Fibroblast of lung (primary cell): ENCODE results near the gene XRCC4. TPM values are rescaled to one million over a fixed set of nuclear protein-coding genes. Genes with fewer than 3 reads are reported as not detected.

Experiments used
- DNase-seq, 2 donors: peaks; one replicate each; pipeline versions ENCODE4 v3.0.0 to v3.0.0-alpha.2; 2010; ENCODE audit warnings: low read depth in 2 of 2
- H2AFZ ChIP-seq: 2 replicates; pipeline ENCODE4 v1.5.1; 2012; ENCODE audit warnings: low read length, control low read depth, inconsistent platforms
- H3K27ac ChIP-seq: 2 replicates; pipeline ENCODE4 v1.5.1; 2011; ENCODE audit warnings: low read length, control low read depth; ENCODE audit not compliant: insufficient read depth
- H3K27me3 ChIP-seq: 2 replicates; pipeline ENCODE4 v1.5.1; 2011; ENCODE audit warnings: mild to moderate bottlenecking, low read length; ENCODE audit not compliant: control insufficient read depth, insufficient read depth
- H3K36me3 ChIP-seq: 2 replicates; pipeline ENCODE4 v1.5.1; 2011; ENCODE audit warnings: low read length; ENCODE audit not compliant: control insufficient read depth, insufficient read depth
- H3K4me1 ChIP-seq: 2 replicates; pipeline ENCODE4 v1.5.1; 2011; ENCODE audit warnings: low read length; ENCODE audit not compliant: control insufficient read depth, insufficient read depth; ENCODE audit errors: extremely low read depth
- H3K4me2 ChIP-seq: 2 replicates; pipeline ENCODE4 v1.5.1; 2011; ENCODE audit warnings: low read length, control low read depth; ENCODE audit not compliant: insufficient read depth; ENCODE audit errors: extremely low read depth
- H3K4me3 ChIP-seq, 4 experiments: fragments of 200-600 bp in 1 of 4; sonication (generic) in 1 of 4; replicated peaks in 1 of 4; 2 replicates each; pipeline ENCODE4 v1.5.1; 2011 to 2016; ENCODE audit warnings: low read length in 4 of 4, low read depth in 3 of 4, mild to moderate bottlenecking in 3 of 4, control low read depth in 2 of 4, inconsistent platforms in 1 of 4, mixed read lengths in 1 of 4; ENCODE audit not compliant: insufficient read depth in 1 of 4; ENCODE audit errors: control extremely low read depth in 1 of 4
- H3K79me2 ChIP-seq: 2 replicates; pipeline ENCODE4 v1.5.1; 2012; ENCODE audit warnings: mild to moderate bottlenecking, low read length, inconsistent platforms; ENCODE audit not compliant: control insufficient read depth, insufficient read depth
- H3K9ac ChIP-seq: 2 replicates; pipeline ENCODE4 v1.5.1; 2011; ENCODE audit warnings: mild to moderate bottlenecking, low read length, control low read depth; ENCODE audit not compliant: insufficient read depth
- H3K9me3 ChIP-seq: 2 replicates; pipeline ENCODE4 v1.5.1; 2012; ENCODE audit warnings: low read depth, low read length; ENCODE audit not compliant: control insufficient read depth, insufficient read depth
- H4K20me1 ChIP-seq: 2 replicates; pipeline ENCODE4 v1.5.1; 2011; ENCODE audit warnings: low read length; ENCODE audit not compliant: control insufficient read depth, insufficient read depth; ENCODE audit errors: extremely low read depth
- CTCF ChIP-seq, 2 donors: IDR thresholded peaks in 1 of 2; conservative IDR thresholded peaks in 1 of 2; 1 replicate in 1 of 2; 2 replicates in 1 of 2; pipeline ENCODE4 v1.5.1; 2011 to 2012; ENCODE audit warnings: low read length in 2 of 2, control low read depth in 1 of 2, inconsistent platforms in 1 of 2, low read depth in 1 of 2, mild to moderate bottlenecking in 1 of 2
- EZH2 ChIP-seq: IDR thresholded peaks from 2 replicates; pipeline ENCODE4 v1.5.1; 2012; ENCODE audit warnings: low read length, control low read depth, mild to moderate bottlenecking; ENCODE audit errors: missing control alignments
- polyA plus RNA-seq, 2 donors: library from polyadenylated mRNA; depleted of rRNA in 1 of 2; stranded (reverse) in 1 of 2; unstranded in 1 of 2; fragments of >200 nt; gene quantifications; 2 replicates each; pipeline ENCODE4 v1.2.1, GENCODE V29; 2011 to 2012; ENCODE audit warnings: missing spikeins in 1 of 2
- total RNA-seq: library from RNA; depleted of rRNA; stranded (reverse); fragments of >200 nt; gene quantifications from 2 replicates; pipeline ENCODE4 v1.2.1, GENCODE V29; 2014

XRCC4 gene
- total and polyA plus RNA-seq, 2 donors (not counting 1 experiment from before 2014, with no cell fraction given) = 7.5 to 7.6 TPM

DNA sequence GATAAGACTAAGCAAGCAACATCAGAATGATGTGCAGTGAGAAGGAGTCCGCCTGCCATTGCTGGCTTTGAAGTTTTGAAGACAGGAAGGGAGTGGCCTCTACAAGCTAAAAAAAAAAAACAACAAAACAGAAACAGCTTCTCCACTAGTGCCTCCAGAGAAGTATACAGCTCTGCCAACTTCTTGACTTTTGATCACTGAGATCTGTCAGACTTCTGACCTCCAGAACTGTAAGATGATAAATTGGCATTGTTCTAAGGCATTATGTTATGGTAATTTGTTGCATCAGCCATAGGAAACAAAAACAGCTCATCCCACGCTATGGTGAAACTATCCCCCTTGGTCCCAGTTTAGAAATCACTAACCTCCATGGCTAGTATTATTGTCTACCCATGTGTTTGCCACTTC is 263.2 kb downstream of the XRCC4 start:
- H2AFZ ChIP-seq = peak overlapping the region; percentile 27
- no peak overlapping the region for H3K9ac ChIP-seq
- H3K79me2 ChIP-seq = no peaks in the 10 kb centered on the region
- no peaks in the 10 kb centered on the region for H3K36me3 ChIP-seq
- H3K27me3 ChIP-seq = no peaks in the 10 kb centered on the region
- no peak overlapping the region for H3K4me2 ChIP-seq
- no peak for TF ChIP-seq CTCF (conservative IDR thresholded peaks at IDR 0.05 in 1 of 2, IDR thresholded peaks at IDR 0.05 in 1 of 2; ENCODE audit: low read depth in 1 of 2, low read length in 2 of 2)
- no peak for TF ChIP-seq EZH2
- H4K20me1 ChIP-seq = no peaks in the 10 kb centered on the region
- no peaks in the 10 kb centered on the region for H3K4me1 ChIP-seq
- H3K27ac ChIP-seq = no peak overlapping the region
- DNase-seq = peak in 1 of 2 donors; percentile 42
- H3K9me3 ChIP-seq = no peaks in the 10 kb centered on the region
- H3K4me3 ChIP-seq = no peak overlapping the region

DNA sequence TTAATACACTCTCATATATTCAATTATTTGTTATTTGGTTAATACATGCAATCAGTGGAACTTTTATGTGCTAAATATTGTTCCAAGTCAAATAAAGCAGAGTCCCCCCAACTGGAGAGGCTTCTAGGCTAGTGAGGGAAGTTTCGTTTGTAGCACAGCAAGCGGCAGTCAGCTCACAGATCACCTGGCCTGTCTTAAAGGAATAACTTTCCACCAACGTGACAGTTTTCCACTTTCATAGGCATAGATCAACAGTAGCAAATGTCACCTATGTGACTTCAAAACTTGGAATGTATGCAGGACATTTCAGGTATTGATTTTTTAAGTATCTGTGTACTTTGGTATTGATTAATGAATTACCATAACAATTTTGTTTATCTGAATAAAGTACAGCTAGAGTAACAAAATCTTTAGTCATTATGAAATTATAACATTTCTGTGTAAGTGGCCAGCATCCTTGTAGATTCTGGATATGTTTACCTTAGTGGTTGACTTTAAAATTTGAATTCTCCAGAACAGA is 264.5 kb downstream of the XRCC4 start:
- no peak for DNase-seq
- Histone ChIP-seq H3K79me2 (no peaks in the 10 kb centered on the region), H3K4me1 (no peaks in the 10 kb centered on the region), H4K20me1 (no peaks in the 10 kb centered on the region), H3K9ac (no peak overlapping the region), H3K4me2 (no peak overlapping the region), H3K36me3 (no peaks in the 10 kb centered on the region), H3K27me3 (no peaks in the 10 kb centered on the region), H3K9me3 (no peaks in the 10 kb centered on the region), H3K27ac (no peak overlapping the region), H3K4me3 (no peak overlapping the region), H2AFZ (no peak overlapping the region)
- TF ChIP-seq CTCF (conservative IDR thresholded peaks at IDR 0.05 in 1 of 2, IDR thresholded peaks at IDR 0.05 in 1 of 2; ENCODE audit: low read depth in 1 of 2, low read length in 2 of 2) (no peak), EZH2 (no peak)

DNA sequence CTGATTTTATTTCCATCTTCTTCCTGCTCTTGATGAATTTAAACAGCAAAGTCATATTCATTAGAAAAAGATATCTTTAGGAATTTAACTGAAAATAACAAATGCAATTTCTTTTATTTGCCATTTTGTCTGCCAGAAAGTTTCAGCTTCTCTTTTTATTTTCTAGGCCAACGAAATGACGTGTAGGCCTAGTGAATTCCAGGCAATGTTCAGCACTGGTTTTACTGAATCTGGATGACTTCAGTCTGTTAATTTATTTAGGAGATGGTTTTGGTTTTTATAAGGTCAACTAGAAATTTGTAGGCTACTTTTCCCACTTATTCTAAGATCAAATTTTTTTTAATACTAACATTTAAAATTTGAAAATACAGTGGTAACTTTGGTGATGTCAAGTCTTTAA is 265.1 kb downstream of the XRCC4 start:
- H2AFZ ChIP-seq = no peak overlapping the region
- H3K36me3 ChIP-seq = no peaks in the 10 kb centered on the region
- no peak overlapping the region for H3K4me2 ChIP-seq
- H3K9me3 ChIP-seq = no peaks in the 10 kb centered on the region
- H3K9ac ChIP-seq = no peak overlapping the region
- no peaks in the 10 kb centered on the region for H3K79me2 ChIP-seq
- no peak for DNase-seq
- H3K4me1 ChIP-seq = no peaks in the 10 kb centered on the region
- H3K4me3 ChIP-seq = no peak overlapping the region
- no peaks in the 10 kb centered on the region for H3K27me3 ChIP-seq
- no peak for TF ChIP-seq CTCF (conservative IDR thresholded peaks at IDR 0.05 in 1 of 2, IDR thresholded peaks at IDR 0.05 in 1 of 2; ENCODE audit: low read depth in 1 of 2, low read length in 2 of 2)
- no peak overlapping the region for H3K27ac ChIP-seq
- H4K20me1 ChIP-seq = no peaks in the 10 kb centered on the region
